Endodermal cell (in vitro differentiated cells): ENCODE measurements around the gene FADS2. TPM values are rescaled to one million over a fixed set of nuclear protein-coding genes. Genes with fewer than 3 reads are reported as not detected.
A peak's percentile ranks its signal among the peaks of the same experiment; 100 is the strongest.

Experiments used
- DNase-seq: peaks from one replicate; pipeline ENCODE4 v3.0.0-alpha.2; 2017
- H3K27ac ChIP-seq: 2 replicates; pipeline ENCODE4 v1.5.1; 2013; ENCODE audit warnings: mild to moderate bottlenecking, low read depth, low read length, moderate library complexity
- H3K27me3 ChIP-seq: 2 replicates; pipeline ENCODE4 v1.6.1; 2013; ENCODE audit warnings: mild to moderate bottlenecking, low read length, moderate library complexity; ENCODE audit not compliant: insufficient read depth, control insufficient read depth, poor library complexity, severe bottlenecking
- H3K36me3 ChIP-seq: 2 replicates; pipeline ENCODE4 v1.7.0; 2013; ENCODE audit warnings: mild to moderate bottlenecking, low read length, moderate library complexity; ENCODE audit not compliant: control insufficient read depth, insufficient read depth
- H3K4me1 ChIP-seq: one replicate; pipeline ENCODE4 v1.7.0; 2013; ENCODE audit warnings: low read length; ENCODE audit not compliant: control insufficient read depth, insufficient read depth
- H3K4me3 ChIP-seq: 2 replicates; pipeline ENCODE4 v1.5.1; 2013; ENCODE audit warnings: mild to moderate bottlenecking, low read length, moderate library complexity
- H3K9ac ChIP-seq: 2 replicates; pipeline ENCODE4 v1.6.1; 2013; ENCODE audit warnings: mild to moderate bottlenecking, low read length, moderate library complexity; ENCODE audit not compliant: poor library complexity, severe bottlenecking; ENCODE audit errors: extremely low read depth
- H3K9me3 ChIP-seq: 2 replicates; pipeline ENCODE4 v1.6.1; 2013; ENCODE audit warnings: mild to moderate bottlenecking, low read length, moderate library complexity; ENCODE audit not compliant: control insufficient read depth
- H3K27ac Mint-ChIP-seq: 2 replicates; pipeline ENCODE4 v1.8.0; 2020; ENCODE audit warnings: mixed read lengths
- H3K27me3 Mint-ChIP-seq: 2 replicates; pipeline ENCODE4 v1.8.0; 2021; ENCODE audit warnings: mild to moderate bottlenecking, mixed read lengths; ENCODE audit not compliant: insufficient read depth
- H3K36me3 Mint-ChIP-seq: 2 replicates; pipeline ENCODE4 v1.8.0; 2020; ENCODE audit warnings: low read depth, mixed read lengths
- H3K4me1 Mint-ChIP-seq: 2 replicates; pipeline ENCODE4 v1.8.0; 2020; ENCODE audit warnings: mixed read lengths
- H3K4me3 Mint-ChIP-seq: 2 replicates; pipeline ENCODE4 v1.8.0; 2020; ENCODE audit warnings: mild to moderate bottlenecking, moderate library complexity, mixed read lengths
- H3K9me3 Mint-ChIP-seq: 2 replicates; pipeline ENCODE4 v1.8.0; 2020; ENCODE audit warnings: mild to moderate bottlenecking, mixed read lengths
- CTCF ChIP-seq: fragments of 200-600 bp; sonication (generic); conservative IDR thresholded peaks from 2 replicates; pipeline ENCODE4 v1.5.0; 2021; ENCODE audit warnings: antibody characterized with exemption, mild to moderate bottlenecking
- WGBS, 2 experiments: methylation state at CpG; one replicate each; pipeline versions ENCODE4 v1.1.5 to v1.1.7; 2013; ENCODE audit warnings: missing lambda C conversion rate in 2 of 2, mixed read lengths in 1 of 2; ENCODE audit not compliant: insufficient coverage in 1 of 2, insufficient read length in 1 of 2; 5-methylcytosine and 5-hydroxymethylcytosine counted together
- long read RNA-seq, 4 experiments: library from polyadenylated mRNA in 2 of 4; library from RNA in 1 of 4; library from capped mRNA in 1 of 4; stranded (forward) in 3 of 4; unstranded in 1 of 4; transcript quantifications; one replicate each; pipeline ENCODE4 v2.0.0, GENCODE V29; 2020 to 2021; ENCODE audit warnings: inconsistent platforms in 1 of 4
- polyA plus RNA-seq, 2 experiments: library from polyadenylated mRNA; stranded (reverse); fragments of 50-300 nt; gene quantifications; one replicate each; pipeline ENCODE4 v1.2.3, GENCODE V29; 2013
- total RNA-seq, 2 donors: library from RNA; stranded (reverse); fragmentation: NEBNext Ultra II Directional in 1 of 2; extraction: Animal tissue kit (Norgen Biotek cat#: 25700) in 1 of 2; gene quantifications; 2 replicates in 1 of 2; 3 replicates in 1 of 2; pipeline ENCODE4 v1.2.1, GENCODE V29; 2021

Gene FADS2
- total RNA-seq, result 100 to 1,000 TPM; 344 to 381 TPM
- polyA plus RNA-seq (2013, experiment 1 of 2), result 632 TPM
- polyA plus RNA-seq (2013, experiment 2 of 2), result 646 TPM
- long read RNA-seq, experiment 1, transcript FADS2-202 (12 exons, 3,630 nt), result major isoform, 10 of 128 reads
- long read RNA-seq, experiment 1, partial matches to known transcripts, result 14 of 128 reads
- long read RNA-seq, experiment 1, other reads (novel, unspliced or antisense), result 100 of 128 reads
- long read RNA-seq, experiment 2, full-length matches to known transcripts, result 722 of 861 reads
- long read RNA-seq, experiment 2, partial matches to known transcripts, result 96 of 861 reads
- long read RNA-seq, experiment 2, other reads (novel, unspliced or antisense), result 43 of 861 reads
- long read RNA-seq, experiment 3, full-length matches to known transcripts, result 251 of 333 reads
- long read RNA-seq, experiment 3, partial matches to known transcripts, result 65 of 333 reads
- long read RNA-seq, experiment 3, other reads (novel, unspliced or antisense), result 17 of 333 reads
- long read RNA-seq, experiment 4, transcript FADS2-202 (12 exons, 3,630 nt), result major isoform, 6 of 15 reads
- long read RNA-seq, experiment 4, partial matches to known transcripts, result 4 of 15 reads
- long read RNA-seq, experiment 4, other reads (novel, unspliced or antisense), result 3 of 15 reads

GRCh38 chr11:61827571-61828378, at the start of gene FADS2:
Gene FADS2 (plus strand): TSS chr11:61828300. CDS start chr11:61828391, 91 bp downstream.
- no peaks in the 10 kb centered on the region for H3K9me3 ChIP-seq
- peak within 1 kb of the TSS; percentile 86 for H3K9ac ChIP-seq
- H3K36me3 ChIP-seq, result peaks cover 14% of the 10 kb centered on the region
- H3K4me3 Mint-ChIP-seq, result peak within 1 kb of the TSS; percentile 91
- DNase-seq, result peak; percentile 98
- H3K27me3 Mint-ChIP-seq, result no peaks in the 10 kb centered on the region
- H3K27ac ChIP-seq, result peak within 1 kb of the TSS; percentile 94
- peak within 1 kb of the TSS; percentile 98 for H3K4me3 ChIP-seq
- peaks cover 14% of the 10 kb centered on the region for H3K36me3 Mint-ChIP-seq
- H3K27me3 ChIP-seq, result no peaks in the 10 kb centered on the region
- H3K9me3 Mint-ChIP-seq, result no peaks in the 10 kb centered on the region
- H3K4me1 ChIP-seq, result peaks cover 8% of the 10 kb centered on the region
- H3K27ac Mint-ChIP-seq, result peak within 1 kb of the TSS; percentile 95
- WGBS, 2 experiments, result 0% methylated on average over 15 to 83 of the region's 83 CpGs
- H3K4me1 Mint-ChIP-seq, result peaks cover 36% of the 10 kb centered on the region
- TF ChIP-seq CTCF, result peak; percentile 41

GRCh38 chr11:61778357-61778886, 49.7 kb upstream of the FADS2 start:
- Histone ChIP-seq H3K4me1 (no peaks in the 10 kb centered on the region), H3K9ac (no peak overlapping the region), H3K9me3 (no peaks in the 10 kb centered on the region), H3K36me3 (peaks cover 19% of the 10 kb centered on the region), H3K27me3 (no peaks in the 10 kb centered on the region), H3K27ac (no peak overlapping the region), H3K4me3 (no peak overlapping the region)
- no peak for TF ChIP-seq CTCF
- H3K27ac Mint-ChIP-seq, result no peak overlapping the region
- no peaks in the 10 kb centered on the region for H3K4me1 Mint-ChIP-seq
- H3K9me3 Mint-ChIP-seq, result no peaks in the 10 kb centered on the region
- no peak for DNase-seq
- H3K4me3 Mint-ChIP-seq, result no peak overlapping the region
- 90 to 95% methylated on average over 7 to 11 of the region's 11 CpGs for WGBS, 2 experiments
- H3K27me3 Mint-ChIP-seq, result no peaks in the 10 kb centered on the region
- peaks cover 34% of the 10 kb centered on the region for H3K36me3 Mint-ChIP-seq

- H3K4me1 ChIP-seq, result no peaks in the 10 kb centered on the region
- H3K27ac ChIP-seq, result no peak overlapping the region
- Mint-ChIP-seq H3K36me3 (peaks cover 34% of the 10 kb centered on the region), H3K9me3 (no peaks in the 10 kb centered on the region), H3K4me3 (no peak overlapping the region), H3K27ac (no peak overlapping the region), H3K4me1 (no peaks in the 10 kb centered on the region), H3K27me3 (no peaks in the 10 kb centered on the region)
- H3K4me3 ChIP-seq, result no peak overlapping the region
- H3K9ac ChIP-seq, result no peak overlapping the region
- WGBS, 2 experiments, result 96 to 98% methylated on average over 18 to 24 of the region's 24 CpGs
- no peaks in the 10 kb centered on the region for H3K27me3 ChIP-seq
- DNase-seq, result no peak
- H3K36me3 ChIP-seq, result peaks cover 20% of the 10 kb centered on the region
- TF ChIP-seq CTCF, result no peak
- H3K9me3 ChIP-seq, result no peaks in the 10 kb centered on the region
Observed at GRCh38 chr11:61778920-61779650, 49.0 kb upstream of the FADS2 start.
